HL-60 (cell line): Measurements from ENCODE around the gene NDUFAB1.

ENCODE experiments used
- CTCF ChIP-seq: IDR thresholded peaks from one replicate; pipeline ENCODE4 v1.5.1; 2011; ENCODE audit warnings: low read length, control low read depth, inconsistent platforms; ENCODE audit not compliant: insufficient read depth
- GABPA ChIP-seq: IDR thresholded peaks from 2 replicates; pipeline ENCODE4 v1.6.1; 2012; ENCODE audit warnings: low read depth
- POLR2AphosphoS5 ChIP-seq: IDR thresholded peaks from 2 replicates; pipeline ENCODE4 v1.6.1; 2012; ENCODE audit warnings: low read depth
- REST ChIP-seq: IDR thresholded peaks from 2 replicates; pipeline ENCODE4 v1.6.1; 2012; ENCODE audit warnings: low read depth; ENCODE audit not compliant: insufficient replicate concordance
- SPI1 ChIP-seq: IDR thresholded peaks from 2 replicates; pipeline ENCODE4 v1.6.1; 2012; ENCODE audit warnings: low read depth, mild to moderate bottlenecking, borderline replicate concordance

DNA sequence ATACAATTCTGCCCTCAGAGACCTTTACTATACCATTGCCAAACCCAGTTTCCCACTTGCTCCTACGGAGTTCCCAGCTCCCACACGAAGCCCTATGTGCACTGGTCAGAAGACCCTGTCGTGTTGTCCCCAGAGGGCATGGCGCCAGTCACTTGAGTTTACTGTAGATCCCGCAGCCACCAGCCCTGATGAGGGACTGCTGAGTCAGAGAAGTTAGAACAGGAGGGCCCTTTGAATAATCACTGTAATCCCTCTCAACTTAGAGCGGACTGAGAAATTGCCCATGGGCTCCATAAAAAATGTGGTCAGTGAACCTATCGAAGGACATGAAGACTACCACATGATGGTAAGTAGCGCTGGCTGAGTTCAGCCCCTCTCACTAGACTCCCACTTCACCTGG is 29.4 kb downstream of the NDUFAB1 start:
- TF ChIP-seq CTCF (no peak), GABPA (no peak), REST (no peak), SPI1 (no peak), POLR2AphosphoS5 (no peak)
